LNCaP clone FGC (cell line): ENCODE measurements around the gene SLC40A1.
A peak's percentile ranks its signal among the peaks of the same experiment; 100 is the strongest.

Experiments used
- DNase-seq: peaks from one replicate; pipeline ENCODE4 v3.0.0-alpha.2; 2011; ENCODE audit warnings: low read depth
- H3K4me3 ChIP-seq: 2 replicates; pipeline ENCODE4 v1.5.1; 2011; ENCODE audit warnings: mild to moderate bottlenecking, low read depth, low read length, control low read depth
- TF ChIP-seq, protein P1 (sequence below): IDR thresholded peaks from 2 replicates; pipeline ENCODE4 v1.5.1; 2012; ENCODE audit warnings: mild to moderate bottlenecking; ENCODE audit not compliant: control insufficient read depth, insufficient read depth; ENCODE audit errors: extremely low read depth

SLC40A1 gene

DNA sequence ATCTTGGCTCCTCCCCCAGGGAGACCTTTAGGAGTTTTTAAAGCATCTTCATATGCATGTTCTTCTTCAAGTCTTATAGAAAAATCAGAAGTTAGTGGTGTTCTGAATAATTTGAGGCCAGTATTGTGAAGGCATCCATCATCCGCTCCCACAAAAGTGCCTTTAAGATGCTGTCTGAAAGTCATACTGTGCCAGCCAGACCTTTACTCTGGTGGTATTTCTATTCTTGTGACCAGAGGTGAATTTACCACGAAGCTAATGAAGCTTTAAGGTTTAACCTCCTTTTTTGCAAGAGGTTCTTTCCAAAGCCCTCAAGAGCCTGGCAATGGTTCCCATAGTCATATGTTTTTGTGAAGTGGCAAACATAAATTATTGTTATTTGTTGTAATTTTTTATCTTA is 54.3 kb downstream of the SLC40A1 start:
- DNase-seq = no peak
- H3K4me3 ChIP-seq = no peak overlapping the region
- TF ChIP-seq, protein P1, sequence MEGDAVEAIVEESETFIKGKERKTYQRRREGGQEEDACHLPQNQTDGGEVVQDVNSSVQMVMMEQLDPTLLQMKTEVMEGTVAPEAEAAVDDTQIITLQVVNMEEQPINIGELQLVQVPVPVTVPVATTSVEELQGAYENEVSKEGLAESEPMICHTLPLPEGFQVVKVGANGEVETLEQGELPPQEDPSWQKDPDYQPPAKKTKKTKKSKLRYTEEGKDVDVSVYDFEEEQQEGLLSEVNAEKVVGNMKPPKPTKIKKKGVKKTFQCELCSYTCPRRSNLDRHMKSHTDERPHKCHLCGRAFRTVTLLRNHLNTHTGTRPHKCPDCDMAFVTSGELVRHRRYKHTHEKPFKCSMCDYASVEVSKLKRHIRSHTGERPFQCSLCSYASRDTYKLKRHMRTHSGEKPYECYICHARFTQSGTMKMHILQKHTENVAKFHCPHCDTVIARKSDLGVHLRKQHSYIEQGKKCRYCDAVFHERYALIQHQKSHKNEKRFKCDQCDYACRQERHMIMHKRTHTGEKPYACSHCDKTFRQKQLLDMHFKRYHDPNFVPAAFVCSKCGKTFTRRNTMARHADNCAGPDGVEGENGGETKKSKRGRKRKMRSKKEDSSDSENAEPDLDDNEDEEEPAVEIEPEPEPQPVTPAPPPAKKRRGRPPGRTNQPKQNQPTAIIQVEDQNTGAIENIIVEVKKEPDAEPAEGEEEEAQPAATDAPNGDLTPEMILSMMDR = no peak

DNA sequence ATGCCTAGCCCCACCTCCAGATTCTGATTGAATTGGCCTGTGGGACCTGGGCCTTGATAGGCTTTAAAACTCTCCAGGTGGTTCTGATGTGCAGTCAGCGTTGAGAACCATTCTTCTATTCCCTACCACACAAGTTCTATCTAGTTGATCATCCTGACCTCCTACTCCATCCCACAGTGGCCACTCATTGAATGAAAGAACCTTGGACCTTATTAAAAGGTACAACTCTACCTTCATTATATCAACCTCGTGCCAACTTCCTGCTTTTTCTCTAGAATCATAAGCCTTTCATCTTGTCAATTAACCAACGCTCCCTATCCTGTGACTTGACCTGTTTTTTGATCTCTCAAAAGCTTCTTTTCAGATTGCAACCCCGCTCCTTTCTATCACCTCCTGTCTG is 55.8 kb downstream of the SLC40A1 start:
- TF ChIP-seq, protein P1 = no peak
- DNase-seq = no peak
- no peak overlapping the region for H3K4me3 ChIP-seq

DNA sequence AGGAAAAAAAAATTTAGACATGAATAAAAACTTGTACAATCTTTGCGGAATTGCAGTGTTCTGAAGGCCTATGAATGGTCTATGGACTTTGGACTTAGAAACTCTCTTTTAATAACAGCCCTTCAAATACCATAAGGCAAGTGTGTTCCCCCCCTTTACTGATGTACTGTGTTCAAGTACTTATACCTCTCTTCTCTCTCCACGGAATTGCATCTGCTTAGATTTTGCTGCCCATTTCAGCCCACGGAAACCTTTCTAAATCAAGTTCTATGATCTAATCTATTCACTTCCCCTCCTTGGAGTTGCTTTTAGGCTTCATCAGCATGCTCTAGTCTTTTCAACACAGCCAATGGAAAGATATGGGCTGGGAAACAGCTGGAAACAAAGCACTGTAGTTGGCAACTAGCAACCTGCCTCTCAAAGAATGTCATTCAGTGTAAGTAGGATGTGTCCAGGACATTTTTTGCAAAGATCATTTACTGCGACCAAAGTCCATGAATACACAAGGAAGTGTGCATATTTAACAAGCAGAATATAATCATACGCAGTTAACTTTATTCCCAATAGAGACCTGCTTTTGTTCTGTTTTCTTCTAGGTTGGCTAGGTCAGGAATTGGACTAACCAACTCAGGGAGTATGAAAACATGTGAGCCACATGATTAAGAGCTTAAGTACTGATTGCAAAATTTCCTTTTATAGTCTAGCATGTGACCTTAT is 58.0 kb downstream of the SLC40A1 start:
- H3K4me3 ChIP-seq = no peak overlapping the region
- DNase-seq = peak; percentile 19
- TF ChIP-seq, protein P1 = no peak

DNA sequence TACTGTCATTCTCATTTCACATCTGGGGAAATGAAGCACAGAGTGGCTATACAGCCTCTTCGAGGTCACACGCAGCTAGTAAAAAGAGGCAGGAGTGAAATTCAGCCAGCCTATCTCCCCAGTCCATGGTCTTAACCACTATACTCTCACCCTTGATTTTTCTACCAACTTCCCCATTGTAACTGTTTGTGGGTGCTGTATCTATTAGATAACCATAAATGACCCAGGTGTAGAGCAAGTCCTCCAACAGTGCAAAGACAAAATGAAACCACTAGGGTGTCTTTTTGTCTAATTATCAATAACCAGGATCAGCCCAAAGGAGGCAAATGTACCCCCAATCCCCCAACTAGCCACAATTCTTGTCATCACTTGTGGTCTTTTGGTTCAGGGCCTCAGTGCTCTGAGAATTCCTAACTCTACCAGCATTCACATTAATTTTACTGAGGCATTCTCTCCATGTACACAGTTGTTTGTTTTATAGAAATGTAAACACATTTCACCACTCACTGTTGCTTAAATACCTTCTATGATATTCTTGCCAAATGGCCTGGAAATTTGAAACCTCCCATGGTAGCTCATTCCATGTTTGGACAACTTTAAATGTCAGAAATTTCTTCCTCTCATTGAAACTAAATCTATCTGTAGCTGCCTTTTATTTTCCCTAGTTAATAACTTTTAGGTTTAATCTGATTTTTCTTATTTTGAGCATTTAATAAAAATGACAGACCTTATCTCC is 58.7 kb downstream of the SLC40A1 start:
- peak; percentile 82 for DNase-seq
- H3K4me3 ChIP-seq = no peak overlapping the region

DNA sequence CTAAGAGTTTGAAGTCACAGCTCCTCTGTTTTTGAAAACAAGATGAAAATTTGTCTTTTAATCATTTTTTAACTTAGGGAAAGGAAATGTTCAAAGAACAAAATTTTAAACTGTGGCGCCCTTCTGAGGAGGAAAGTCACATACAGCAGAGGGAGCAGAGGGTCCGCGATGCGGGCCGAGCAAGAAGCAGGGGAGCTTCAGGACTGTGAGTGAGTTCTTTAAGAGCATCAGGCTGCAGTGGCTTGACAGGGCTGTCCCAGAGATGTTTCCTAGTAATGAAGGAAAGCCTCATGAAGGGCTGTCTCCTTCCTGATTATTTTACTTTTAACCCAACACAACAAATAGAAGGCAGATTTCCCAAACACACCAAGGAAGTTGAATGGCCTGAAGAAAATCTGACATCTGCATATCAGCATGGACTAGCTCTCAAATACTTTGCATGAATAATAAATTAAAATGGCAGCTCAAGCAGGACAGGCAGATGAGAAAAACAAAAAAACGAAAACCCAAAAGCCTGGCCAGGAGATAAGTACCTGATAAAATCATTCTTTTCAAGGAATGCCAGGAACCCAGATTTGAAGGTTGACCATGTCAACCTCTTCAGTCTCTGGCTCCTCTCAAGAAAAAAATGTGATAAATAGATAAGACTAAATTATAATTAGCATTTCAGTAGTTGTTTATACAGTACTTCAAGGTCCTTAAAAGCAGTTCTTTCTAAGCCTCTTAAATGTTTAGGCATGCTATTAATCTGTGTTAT is 60.8 kb downstream of the SLC40A1 start:
- no peak overlapping the region for H3K4me3 ChIP-seq
- TF ChIP-seq, protein P1 = no peak
- no peak for DNase-seq

More for the DNA sequence above, 58.7 kb downstream of the SLC40A1 start:
- TF ChIP-seq, protein P1 = no peak

DNA sequence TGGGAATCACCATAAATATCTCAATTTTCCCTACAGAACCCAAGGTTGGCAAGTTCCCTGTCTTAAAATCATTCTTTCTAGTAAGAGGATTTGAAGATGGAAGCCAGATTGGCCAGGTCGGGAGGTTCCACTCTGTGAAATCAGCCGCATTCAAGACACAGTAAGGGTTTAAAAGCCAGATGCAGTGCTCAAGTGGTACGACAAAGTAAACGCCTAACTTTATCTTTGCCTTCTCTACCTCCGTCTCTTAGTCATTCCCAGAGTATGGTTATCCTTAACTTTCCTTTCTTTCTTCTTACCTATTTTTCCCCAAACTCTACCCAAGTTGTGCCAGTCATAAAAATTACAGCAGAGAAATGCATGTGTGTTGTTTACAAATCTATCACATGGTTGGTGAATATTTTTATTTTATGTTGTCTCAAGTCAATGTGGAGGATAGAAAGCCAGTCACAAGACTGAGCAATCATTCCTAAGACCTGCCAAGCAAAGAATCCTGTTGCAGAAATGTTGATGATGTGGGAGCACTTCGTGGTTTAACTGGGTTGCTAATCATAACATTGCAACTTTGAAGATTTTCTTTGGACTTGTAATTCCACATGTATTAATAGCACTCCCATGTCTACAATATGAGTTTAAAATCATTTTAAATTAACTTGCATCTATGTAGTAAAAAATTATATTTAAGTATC is 62.6 kb downstream of the SLC40A1 start:
- TF ChIP-seq, protein P1 = no peak
- DNase-seq = no peak
- no peak overlapping the region for H3K4me3 ChIP-seq
